HG02840 (cell line): ENCODE measurements around the gene SNCAIP.
"Not testable (repeated sequence)": the region's sequence is repeated elsewhere in the genome, so short reads cannot be mapped to it uniquely, and the experiment has no call there.

ENCODE experiments used
- ATAC-seq: cut with Tn5 transposase; IDR thresholded peaks from one replicate; pipeline ENCODE4 v1.9.1; 2021; ENCODE audit warnings: mild to moderate bottlenecking, moderate library complexity, moderate number of reproducible peaks; ENCODE audit not compliant: unreplicated experiment, low FRiP score

Gene SNCAIP

GRCh38 chr5:122354293-122354692, 42.3 kb downstream of the SNCAIP start:
- ATAC-seq, result no peak

GRCh38 chr5:122355324-122355723, 43.3 kb downstream of the SNCAIP start:
- no peak for ATAC-seq

GRCh38 chr5:122356855-122357254, 44.8 kb downstream of the SNCAIP start:
- ATAC-seq, result no peak

- no peak for ATAC-seq
Observed at GRCh38 chr5:122358372-122358979, 46.4 kb downstream of the SNCAIP start.

GRCh38 chr5:122362361-122362760, 50.3 kb downstream of the SNCAIP start:
- no peak for ATAC-seq

GRCh38 chr5:122363623-122364022, 51.6 kb downstream of the SNCAIP start:
- ATAC-seq, result no peak

- ATAC-seq, result no peak
Observed at GRCh38 chr5:122366501-122366900, 54.5 kb downstream of the SNCAIP start.

- ATAC-seq, result no peak
Observed at GRCh38 chr5:122367456-122367855, 55.4 kb downstream of the SNCAIP start.

GRCh38 chr5:122368510-122369251, 56.6 kb downstream of the SNCAIP start:
- no peak for ATAC-seq

- ATAC-seq, result no peak
Observed at GRCh38 chr5:122369253-122369815, 57.3 kb downstream of the SNCAIP start.

GRCh38 chr5:122371511-122372151, 59.6 kb downstream of the SNCAIP start:
- ATAC-seq, result no peak

- no peak for ATAC-seq
Observed at GRCh38 chr5:122374110-122374509, 62.1 kb downstream of the SNCAIP start.

- no peak for ATAC-seq
Observed at GRCh38 chr5:122375801-122376200, 63.8 kb downstream of the SNCAIP start.

- no peak for ATAC-seq
Observed at GRCh38 chr5:122376250-122376649, 64.2 kb downstream of the SNCAIP start.

GRCh38 chr5:122377026-122377425, 65.0 kb downstream of the SNCAIP start:
- no peak for ATAC-seq

GRCh38 chr5:122382938-122383337, 70.9 kb downstream of the SNCAIP start:
- ATAC-seq, result not testable (repeated sequence)

GRCh38 chr5:122384739-122385235, 72.8 kb downstream of the SNCAIP start:
- ATAC-seq, result no peak

- ATAC-seq, result no peak
Observed at GRCh38 chr5:122385286-122385685, 73.2 kb downstream of the SNCAIP start.

GRCh38 chr5:122385808-122386207, 73.8 kb downstream of the SNCAIP start:
- ATAC-seq, result no peak

- ATAC-seq, result no peak
Observed at GRCh38 chr5:122390154-122390553, 78.1 kb downstream of the SNCAIP start.

- no peak for ATAC-seq
Observed at GRCh38 chr5:122390694-122391093, 78.7 kb downstream of the SNCAIP start.
